ENCODE measurements around the gene TMEM38A. TPM values are rescaled to one million over a fixed set of nuclear protein-coding genes. Genes with fewer than 3 reads are reported as not detected.

The TMEM38A gene
- total RNA-seq, 1 donor from 2014 or later, result 2.2 TPM

DNA sequence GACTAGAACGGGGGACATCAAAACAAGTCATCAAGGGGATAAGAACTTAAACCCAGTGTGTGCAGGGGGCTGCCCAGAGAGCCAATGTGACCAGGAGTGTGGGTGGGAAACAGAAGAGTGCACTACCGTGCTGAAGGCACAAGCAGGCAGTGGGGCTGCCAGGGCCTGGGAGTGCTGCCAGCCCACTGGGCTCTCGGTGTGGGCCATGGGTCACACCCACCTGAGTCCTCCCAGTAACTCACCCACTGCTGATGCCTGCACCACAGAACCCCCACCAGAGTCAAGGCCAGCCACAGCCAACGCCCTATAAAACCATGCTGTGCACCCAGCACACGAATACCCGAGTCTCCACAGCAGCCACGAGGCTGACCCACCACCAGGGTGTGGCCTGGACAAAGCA, 41.5 kb upstream of the TMEM38A start:
- Histone ChIP-seq H3K9ac (ENCODE audit: low read length) (no peak overlapping the region), H3K4me2 (ENCODE audit: low read length) (peak overlapping the region; percentile 4), H3K79me2 (ENCODE audit: insufficient read depth, low read length) (peaks cover 100% of the 10 kb centered on the region), H3K27me3 (ENCODE audit: insufficient read depth, low read length) (no peaks in the 10 kb centered on the region), H3K36me3 (ENCODE audit: insufficient read depth, low read length) (peaks cover 3% of the 10 kb centered on the region), H3K4me1 (ENCODE audit: insufficient read depth, low read length) (peaks cover 4% of the 10 kb centered on the region), H3K27ac (ENCODE audit: low read depth, low read length) (no peak overlapping the region), H3K9me3 (ENCODE audit: insufficient read depth, low read depth, low read length) (no peaks in the 10 kb centered on the region), H3K4me3 (ENCODE audit: insufficient read depth, low read depth, low read length) (no peak overlapping the region), H2AFZ (ENCODE audit: low read depth, low read length) (no peak overlapping the region), H4K20me1 (ENCODE audit: insufficient read depth, low read length) (peaks cover 100% of the 10 kb centered on the region)
- H3K4me3 Mint-ChIP-seq (ENCODE audit: unreplicated experiment), result peak overlapping the region; percentile 20
- no peak overlapping the region for H3K27ac Mint-ChIP-seq (ENCODE audit: unreplicated experiment)
- no peaks in the 10 kb centered on the region for H3K9me3 Mint-ChIP-seq (ENCODE audit: unreplicated experiment)
- H3K27me3 Mint-ChIP-seq (ENCODE audit: low read depth, unreplicated experiment), result no peaks in the 10 kb centered on the region
- TF ChIP-seq EZH2 (IDR thresholded peaks at IDR 0.05; ENCODE audit: insufficient read depth, low read length), result no peak
- TF ChIP-seq, protein P1, sequence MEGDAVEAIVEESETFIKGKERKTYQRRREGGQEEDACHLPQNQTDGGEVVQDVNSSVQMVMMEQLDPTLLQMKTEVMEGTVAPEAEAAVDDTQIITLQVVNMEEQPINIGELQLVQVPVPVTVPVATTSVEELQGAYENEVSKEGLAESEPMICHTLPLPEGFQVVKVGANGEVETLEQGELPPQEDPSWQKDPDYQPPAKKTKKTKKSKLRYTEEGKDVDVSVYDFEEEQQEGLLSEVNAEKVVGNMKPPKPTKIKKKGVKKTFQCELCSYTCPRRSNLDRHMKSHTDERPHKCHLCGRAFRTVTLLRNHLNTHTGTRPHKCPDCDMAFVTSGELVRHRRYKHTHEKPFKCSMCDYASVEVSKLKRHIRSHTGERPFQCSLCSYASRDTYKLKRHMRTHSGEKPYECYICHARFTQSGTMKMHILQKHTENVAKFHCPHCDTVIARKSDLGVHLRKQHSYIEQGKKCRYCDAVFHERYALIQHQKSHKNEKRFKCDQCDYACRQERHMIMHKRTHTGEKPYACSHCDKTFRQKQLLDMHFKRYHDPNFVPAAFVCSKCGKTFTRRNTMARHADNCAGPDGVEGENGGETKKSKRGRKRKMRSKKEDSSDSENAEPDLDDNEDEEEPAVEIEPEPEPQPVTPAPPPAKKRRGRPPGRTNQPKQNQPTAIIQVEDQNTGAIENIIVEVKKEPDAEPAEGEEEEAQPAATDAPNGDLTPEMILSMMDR (IDR thresholded peaks at IDR 0.05; ENCODE audit: insufficient read depth, low read depth, low read length), result no peak
- peaks cover 18% of the 10 kb centered on the region for H3K4me1 Mint-ChIP-seq (ENCODE audit: low read depth, unreplicated experiment)
- no peak for DNase-seq (ENCODE audit: low read depth)
- H3K36me3 Mint-ChIP-seq (ENCODE audit: low read depth, unreplicated experiment), result peaks cover 3% of the 10 kb centered on the region
- no peak for FAIRE-seq

DNA sequence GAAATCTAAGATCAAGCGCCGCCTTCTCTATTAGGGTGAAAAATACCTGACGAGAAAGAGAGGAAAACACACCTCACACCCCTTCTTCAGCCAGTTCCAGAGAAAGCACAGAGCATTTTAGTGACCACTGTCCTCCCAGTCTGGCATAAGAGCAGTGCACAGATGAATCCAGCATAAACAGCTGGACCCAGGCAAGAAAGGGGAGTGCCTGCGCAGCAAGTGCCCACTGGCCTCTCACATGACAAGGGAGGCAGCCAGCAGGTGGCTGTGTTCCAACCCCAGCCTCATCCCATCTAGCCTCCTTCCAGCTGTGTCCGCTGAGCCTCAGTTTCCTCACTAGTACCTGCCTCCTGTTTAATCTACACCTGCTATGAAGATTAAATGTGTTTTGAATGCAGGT, 40.9 kb upstream of the TMEM38A start:
- FAIRE-seq (no peak), DNase-seq (ENCODE audit: low read depth) (no peak)
- H3K4me1 ChIP-seq (ENCODE audit: insufficient read depth, low read length), result peaks cover 4% of the 10 kb centered on the region
- no peak overlapping the region for H3K27ac Mint-ChIP-seq (ENCODE audit: unreplicated experiment)
- H3K9ac ChIP-seq (ENCODE audit: low read length), result no peak overlapping the region
- H3K27ac ChIP-seq (ENCODE audit: low read depth, low read length), result no peak overlapping the region
- H3K4me3 Mint-ChIP-seq (ENCODE audit: unreplicated experiment), result no peak overlapping the region
- H3K27me3 ChIP-seq (ENCODE audit: insufficient read depth, low read length), result no peaks in the 10 kb centered on the region
- H3K4me3 ChIP-seq (ENCODE audit: insufficient read depth, low read depth, low read length), result no peak overlapping the region
- peaks cover 5% of the 10 kb centered on the region for H3K36me3 ChIP-seq (ENCODE audit: insufficient read depth, low read length)
- H4K20me1 ChIP-seq (ENCODE audit: insufficient read depth, low read length), result peaks cover 100% of the 10 kb centered on the region
- H3K4me1 Mint-ChIP-seq (ENCODE audit: low read depth, unreplicated experiment), result peaks cover 14% of the 10 kb centered on the region
- no peaks in the 10 kb centered on the region for H3K27me3 Mint-ChIP-seq (ENCODE audit: low read depth, unreplicated experiment)
- no peak overlapping the region for H2AFZ ChIP-seq (ENCODE audit: low read depth, low read length)
- TF ChIP-seq, protein P1 (IDR thresholded peaks at IDR 0.05; ENCODE audit: insufficient read depth, low read depth, low read length), result no peak
- TF ChIP-seq EZH2 (IDR thresholded peaks at IDR 0.05; ENCODE audit: insufficient read depth, low read length), result no peak
- H3K79me2 ChIP-seq (ENCODE audit: insufficient read depth, low read length), result peaks cover 100% of the 10 kb centered on the region
- H3K4me2 ChIP-seq (ENCODE audit: low read length), result no peak overlapping the region
- no peaks in the 10 kb centered on the region for H3K9me3 Mint-ChIP-seq (ENCODE audit: unreplicated experiment)
- peaks cover 3% of the 10 kb centered on the region for H3K36me3 Mint-ChIP-seq (ENCODE audit: low read depth, unreplicated experiment)
- H3K9me3 ChIP-seq (ENCODE audit: insufficient read depth, low read depth, low read length), result no peaks in the 10 kb centered on the region

- no peak overlapping the region for H3K27ac Mint-ChIP-seq (ENCODE audit: unreplicated experiment)
- no peak overlapping the region for H3K27ac ChIP-seq (ENCODE audit: low read depth, low read length)
- TF ChIP-seq, protein P1 (IDR thresholded peaks at IDR 0.05; ENCODE audit: insufficient read depth, low read depth, low read length), result no peak
- no peak for TF ChIP-seq EZH2 (IDR thresholded peaks at IDR 0.05; ENCODE audit: insufficient read depth, low read length)
Measured at GRCh38 chr19:16620584-16620983, 40.4 kb upstream of the TMEM38A start.

More at GRCh38 chr19:16620584-16620983, 40.4 kb upstream of the TMEM38A start:
- Histone ChIP-seq H2AFZ (ENCODE audit: low read depth, low read length) (no peak overlapping the region), H3K4me1 (ENCODE audit: insufficient read depth, low read length) (peaks cover 4% of the 10 kb centered on the region), H3K36me3 (ENCODE audit: insufficient read depth, low read length) (peaks cover 5% of the 10 kb centered on the region), H3K4me2 (ENCODE audit: low read length) (no peak overlapping the region), H3K9me3 (ENCODE audit: insufficient read depth, low read depth, low read length) (no peaks in the 10 kb centered on the region), H4K20me1 (ENCODE audit: insufficient read depth, low read length) (peaks cover 100% of the 10 kb centered on the region), H3K4me3 (ENCODE audit: insufficient read depth, low read depth, low read length) (no peak overlapping the region), H3K9ac (ENCODE audit: low read length) (no peak overlapping the region), H3K27me3 (ENCODE audit: insufficient read depth, low read length) (no peaks in the 10 kb centered on the region), H3K79me2 (ENCODE audit: insufficient read depth, low read length) (peaks cover 100% of the 10 kb centered on the region)
- Mint-ChIP-seq H3K27me3 (ENCODE audit: low read depth, unreplicated experiment) (no peaks in the 10 kb centered on the region), H3K4me3 (ENCODE audit: unreplicated experiment) (no peak overlapping the region), H3K9me3 (ENCODE audit: unreplicated experiment) (no peaks in the 10 kb centered on the region), H3K4me1 (ENCODE audit: low read depth, unreplicated experiment) (peaks cover 13% of the 10 kb centered on the region), H3K36me3 (ENCODE audit: low read depth, unreplicated experiment) (peaks cover 3% of the 10 kb centered on the region)
- DNase-seq (ENCODE audit: low read depth) (no peak), FAIRE-seq (no peak)
